ENCODE results near the gene PSTPIP1. TPM values are rescaled to one million over a fixed set of nuclear protein-coding genes. Genes with fewer than 3 reads are reported as not detected.

Gene PSTPIP1
- total and polyA plus RNA-seq, 2 experiments from 2014 or later = 0.80 to 3.7 TPM

DNA sequence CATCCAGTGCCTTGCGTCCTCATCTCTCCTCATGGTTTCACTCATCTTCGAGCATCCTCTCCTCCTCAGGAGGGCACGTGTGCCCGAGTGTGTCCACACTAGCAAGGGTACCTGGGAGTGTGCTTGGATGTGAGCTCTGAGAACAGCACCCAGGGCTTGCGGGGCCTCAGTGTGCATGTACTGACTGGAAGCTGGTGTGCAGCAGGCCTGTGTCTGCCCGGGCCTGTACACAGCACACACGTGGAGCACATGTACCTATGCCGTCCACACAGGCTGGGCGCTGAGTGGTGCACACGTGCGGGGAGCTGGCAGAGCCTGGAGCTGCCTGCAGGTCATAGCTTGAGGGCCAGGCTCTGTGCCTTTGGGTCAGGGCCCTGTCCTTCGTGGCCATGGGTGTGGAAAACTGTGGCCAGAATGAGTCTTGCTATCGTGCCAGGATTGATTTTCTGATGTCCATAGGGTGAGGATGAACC is 41.1 kb downstream of the PSTPIP1 start:
- DNase-seq (ENCODE audit: low spot score) = no peak

More for the DNA sequence above, 41.1 kb downstream of the PSTPIP1 start:
- no peaks in the 10 kb centered on the region for H3F3A ChIP-seq (replicated peaks; ENCODE audit: low read depth)
- no peaks in the 10 kb centered on the region for H3K9me2 ChIP-seq (ENCODE audit: insufficient read depth)
- H3K27me3 ChIP-seq (ENCODE audit: insufficient read depth) = no peaks in the 10 kb centered on the region
- H3K4me3 ChIP-seq = no peak overlapping the region
- no peaks in the 10 kb centered on the region for H3K36me3 ChIP-seq (ENCODE audit: insufficient read depth)
- H3K36me3 Mint-ChIP-seq (ENCODE audit: low read depth) = peaks cover 46% of the 10 kb centered on the region
- TF ChIP-seq EZH2phosphoT487 (IDR thresholded peaks at IDR 0.05; ENCODE audit: unreplicated experiment) (no peak), EZH2 (IDR thresholded peaks at IDR 0.05; ENCODE audit: low read depth, unreplicated experiment) (no peak), STAT1 (IDR thresholded peaks at IDR 0.05; ENCODE audit: unreplicated experiment) (no peak), NANOG (IDR thresholded peaks at IDR 0.05; ENCODE audit: borderline replicate concordance) (no peak), CREB1 (CRISPR knock-in tag; IDR thresholded peaks at IDR 0.05; ENCODE audit: low read depth) (no peak), JUNB (IDR thresholded peaks at IDR 0.05; ENCODE audit: unreplicated experiment) (no peak), ZNF114 (CRISPR knock-in tag; IDR thresholded peaks at IDR 0.05) (no peak), POLR2AphosphoS5 (IDR thresholded peaks at IDR 0.05; ENCODE audit: low read depth) (no peak), ZNF331 (CRISPR knock-in tag; IDR thresholded peaks at IDR 0.05; ENCODE audit: low read depth) (no peak)
- TF ChIP-seq, protein P1, sequence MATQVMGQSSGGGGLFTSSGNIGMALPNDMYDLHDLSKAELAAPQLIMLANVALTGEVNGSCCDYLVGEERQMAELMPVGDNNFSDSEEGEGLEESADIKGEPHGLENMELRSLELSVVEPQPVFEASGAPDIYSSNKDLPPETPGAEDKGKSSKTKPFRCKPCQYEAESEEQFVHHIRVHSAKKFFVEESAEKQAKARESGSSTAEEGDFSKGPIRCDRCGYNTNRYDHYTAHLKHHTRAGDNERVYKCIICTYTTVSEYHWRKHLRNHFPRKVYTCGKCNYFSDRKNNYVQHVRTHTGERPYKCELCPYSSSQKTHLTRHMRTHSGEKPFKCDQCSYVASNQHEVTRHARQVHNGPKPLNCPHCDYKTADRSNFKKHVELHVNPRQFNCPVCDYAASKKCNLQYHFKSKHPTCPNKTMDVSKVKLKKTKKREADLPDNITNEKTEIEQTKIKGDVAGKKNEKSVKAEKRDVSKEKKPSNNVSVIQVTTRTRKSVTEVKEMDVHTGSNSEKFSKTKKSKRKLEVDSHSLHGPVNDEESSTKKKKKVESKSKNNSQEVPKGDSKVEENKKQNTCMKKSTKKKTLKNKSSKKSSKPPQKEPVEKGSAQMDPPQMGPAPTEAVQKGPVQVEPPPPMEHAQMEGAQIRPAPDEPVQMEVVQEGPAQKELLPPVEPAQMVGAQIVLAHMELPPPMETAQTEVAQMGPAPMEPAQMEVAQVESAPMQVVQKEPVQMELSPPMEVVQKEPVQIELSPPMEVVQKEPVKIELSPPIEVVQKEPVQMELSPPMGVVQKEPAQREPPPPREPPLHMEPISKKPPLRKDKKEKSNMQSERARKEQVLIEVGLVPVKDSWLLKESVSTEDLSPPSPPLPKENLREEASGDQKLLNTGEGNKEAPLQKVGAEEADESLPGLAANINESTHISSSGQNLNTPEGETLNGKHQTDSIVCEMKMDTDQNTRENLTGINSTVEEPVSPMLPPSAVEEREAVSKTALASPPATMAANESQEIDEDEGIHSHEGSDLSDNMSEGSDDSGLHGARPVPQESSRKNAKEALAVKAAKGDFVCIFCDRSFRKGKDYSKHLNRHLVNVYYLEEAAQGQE (IDR thresholded peaks at IDR 0.05; ENCODE audit: unreplicated experiment) = no peak
- TF ChIP-seq, protein P2, sequence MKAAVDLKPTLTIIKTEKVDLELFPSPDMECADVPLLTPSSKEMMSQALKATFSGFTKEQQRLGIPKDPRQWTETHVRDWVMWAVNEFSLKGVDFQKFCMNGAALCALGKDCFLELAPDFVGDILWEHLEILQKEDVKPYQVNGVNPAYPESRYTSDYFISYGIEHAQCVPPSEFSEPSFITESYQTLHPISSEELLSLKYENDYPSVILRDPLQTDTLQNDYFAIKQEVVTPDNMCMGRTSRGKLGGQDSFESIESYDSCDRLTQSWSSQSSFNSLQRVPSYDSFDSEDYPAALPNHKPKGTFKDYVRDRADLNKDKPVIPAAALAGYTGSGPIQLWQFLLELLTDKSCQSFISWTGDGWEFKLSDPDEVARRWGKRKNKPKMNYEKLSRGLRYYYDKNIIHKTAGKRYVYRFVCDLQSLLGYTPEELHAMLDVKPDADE (IDR thresholded peaks at IDR 0.05) = no peak
- TF ChIP-seq, protein P3, sequence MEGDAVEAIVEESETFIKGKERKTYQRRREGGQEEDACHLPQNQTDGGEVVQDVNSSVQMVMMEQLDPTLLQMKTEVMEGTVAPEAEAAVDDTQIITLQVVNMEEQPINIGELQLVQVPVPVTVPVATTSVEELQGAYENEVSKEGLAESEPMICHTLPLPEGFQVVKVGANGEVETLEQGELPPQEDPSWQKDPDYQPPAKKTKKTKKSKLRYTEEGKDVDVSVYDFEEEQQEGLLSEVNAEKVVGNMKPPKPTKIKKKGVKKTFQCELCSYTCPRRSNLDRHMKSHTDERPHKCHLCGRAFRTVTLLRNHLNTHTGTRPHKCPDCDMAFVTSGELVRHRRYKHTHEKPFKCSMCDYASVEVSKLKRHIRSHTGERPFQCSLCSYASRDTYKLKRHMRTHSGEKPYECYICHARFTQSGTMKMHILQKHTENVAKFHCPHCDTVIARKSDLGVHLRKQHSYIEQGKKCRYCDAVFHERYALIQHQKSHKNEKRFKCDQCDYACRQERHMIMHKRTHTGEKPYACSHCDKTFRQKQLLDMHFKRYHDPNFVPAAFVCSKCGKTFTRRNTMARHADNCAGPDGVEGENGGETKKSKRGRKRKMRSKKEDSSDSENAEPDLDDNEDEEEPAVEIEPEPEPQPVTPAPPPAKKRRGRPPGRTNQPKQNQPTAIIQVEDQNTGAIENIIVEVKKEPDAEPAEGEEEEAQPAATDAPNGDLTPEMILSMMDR (conservative IDR thresholded peaks at IDR 0.05; ENCODE audit: low read depth in 2 of 2) = no peak
- TF ChIP-seq, protein P4, sequence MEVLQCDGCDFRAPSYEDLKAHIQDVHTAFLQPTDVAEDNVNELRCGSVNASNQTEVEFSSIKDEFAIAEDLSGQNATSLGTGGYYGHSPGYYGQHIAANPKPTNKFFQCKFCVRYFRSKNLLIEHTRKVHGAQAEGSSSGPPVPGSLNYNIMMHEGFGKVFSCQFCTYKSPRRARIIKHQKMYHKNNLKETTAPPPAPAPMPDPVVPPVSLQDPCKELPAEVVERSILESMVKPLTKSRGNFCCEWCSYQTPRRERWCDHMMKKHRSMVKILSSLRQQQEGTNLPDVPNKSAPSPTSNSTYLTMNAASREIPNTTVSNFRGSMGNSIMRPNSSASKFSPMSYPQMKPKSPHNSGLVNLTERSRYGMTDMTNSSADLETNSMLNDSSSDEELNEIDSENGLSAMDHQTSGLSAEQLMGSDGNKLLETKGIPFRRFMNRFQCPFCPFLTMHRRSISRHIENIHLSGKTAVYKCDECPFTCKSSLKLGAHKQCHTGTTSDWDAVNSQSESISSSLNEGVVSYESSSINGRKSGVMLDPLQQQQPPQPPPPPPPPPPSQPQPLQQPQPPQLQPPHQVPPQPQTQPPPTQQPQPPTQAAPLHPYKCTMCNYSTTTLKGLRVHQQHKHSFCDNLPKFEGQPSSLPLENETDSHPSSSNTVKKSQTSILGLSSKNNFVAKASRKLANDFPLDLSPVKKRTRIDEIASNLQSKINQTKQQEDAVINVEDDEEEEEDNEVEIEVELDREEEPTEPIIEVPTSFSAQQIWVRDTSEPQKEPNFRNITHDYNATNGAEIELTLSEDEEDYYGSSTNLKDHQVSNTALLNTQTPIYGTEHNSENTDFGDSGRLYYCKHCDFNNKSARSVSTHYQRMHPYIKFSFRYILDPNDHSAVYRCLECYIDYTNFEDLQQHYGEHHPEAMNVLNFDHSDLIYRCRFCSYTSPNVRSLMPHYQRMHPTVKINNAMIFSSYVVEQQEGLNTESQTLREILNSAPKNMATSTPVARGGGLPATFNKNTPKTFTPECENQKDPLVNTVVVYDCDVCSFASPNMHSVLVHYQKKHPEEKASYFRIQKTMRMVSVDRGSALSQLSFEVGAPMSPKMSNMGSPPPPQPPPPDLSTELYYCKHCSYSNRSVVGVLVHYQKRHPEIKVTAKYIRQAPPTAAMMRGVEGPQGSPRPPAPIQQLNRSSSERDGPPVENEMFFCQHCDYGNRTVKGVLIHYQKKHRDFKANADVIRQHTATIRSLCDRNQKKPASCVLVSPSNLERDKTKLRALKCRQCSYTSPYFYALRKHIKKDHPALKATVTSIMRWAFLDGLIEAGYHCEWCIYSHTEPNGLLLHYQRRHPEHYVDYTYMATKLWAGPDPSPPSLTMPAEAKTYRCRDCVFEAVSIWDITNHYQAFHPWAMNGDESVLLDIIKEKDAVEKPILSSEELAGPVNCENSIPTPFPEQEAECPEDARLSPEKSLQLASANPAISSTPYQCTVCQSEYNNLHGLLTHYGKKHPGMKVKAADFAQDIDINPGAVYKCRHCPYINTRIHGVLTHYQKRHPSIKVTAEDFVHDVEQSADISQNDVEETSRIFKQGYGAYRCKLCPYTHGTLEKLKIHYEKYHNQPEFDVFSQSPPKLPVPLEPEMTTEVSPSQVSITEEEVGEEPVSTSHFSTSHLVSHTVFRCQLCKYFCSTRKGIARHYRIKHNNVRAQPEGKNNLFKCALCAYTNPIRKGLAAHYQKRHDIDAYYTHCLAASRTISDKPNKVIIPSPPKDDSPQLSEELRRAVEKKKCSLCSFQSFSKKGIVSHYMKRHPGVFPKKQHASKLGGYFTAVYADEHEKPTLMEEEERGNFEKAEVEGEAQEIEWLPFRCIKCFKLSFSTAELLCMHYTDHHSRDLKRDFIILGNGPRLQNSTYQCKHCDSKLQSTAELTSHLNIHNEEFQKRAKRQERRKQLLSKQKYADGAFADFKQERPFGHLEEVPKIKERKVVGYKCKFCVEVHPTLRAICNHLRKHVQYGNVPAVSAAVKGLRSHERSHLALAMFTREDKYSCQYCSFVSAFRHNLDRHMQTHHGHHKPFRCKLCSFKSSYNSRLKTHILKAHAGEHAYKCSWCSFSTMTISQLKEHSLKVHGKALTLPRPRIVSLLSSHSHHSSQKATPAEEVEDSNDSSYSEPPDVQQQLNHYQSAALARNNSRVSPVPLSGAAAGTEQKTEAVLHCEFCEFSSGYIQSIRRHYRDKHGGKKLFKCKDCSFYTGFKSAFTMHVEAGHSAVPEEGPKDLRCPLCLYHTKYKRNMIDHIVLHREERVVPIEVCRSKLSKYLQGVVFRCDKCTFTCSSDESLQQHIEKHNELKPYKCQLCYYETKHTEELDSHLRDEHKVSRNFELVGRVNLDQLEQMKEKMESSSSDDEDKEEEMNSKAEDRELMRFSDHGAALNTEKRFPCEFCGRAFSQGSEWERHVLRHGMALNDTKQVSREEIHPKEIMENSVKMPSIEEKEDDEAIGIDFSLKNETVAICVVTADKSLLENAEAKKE (CRISPR knock-in tag; IDR thresholded peaks at IDR 0.05) = no peak
- no peaks in the 10 kb centered on the region for H4K20me1 ChIP-seq (replicated peaks; ENCODE audit: insufficient read depth)
- peaks cover 14% of the 10 kb centered on the region for H3K4me1 Mint-ChIP-seq
- H3K4me3 Mint-ChIP-seq = no peak overlapping the region
- no peak for ATAC-seq
- no peaks in the 10 kb centered on the region for H3K79me2 ChIP-seq (replicated peaks; ENCODE audit: insufficient read depth)
- no peak overlapping the region for H2AFZ ChIP-seq
- peaks cover 29% of the 10 kb centered on the region for H3K9me3 Mint-ChIP-seq
- H3K4me1 ChIP-seq (ENCODE audit: insufficient read depth) = no peaks in the 10 kb centered on the region
- H3K27ac Mint-ChIP-seq = no peak overlapping the region; the same call in 1 of the 2 replicates
- H3K27ac ChIP-seq (ENCODE audit: low read depth) = no peak overlapping the region
- H3K27me3 Mint-ChIP-seq (ENCODE audit: insufficient read depth, low read depth, poor library complexity) = peaks cover 34% of the 10 kb centered on the region
- H3K4me2 ChIP-seq = no peak overlapping the region
